ENCODE results near the gene ARHGEF18.
A peak's percentile ranks its signal among the peaks of the same experiment; 100 is the strongest.
"Not testable (repeated sequence)": the region's sequence is repeated elsewhere in the genome, so short reads cannot be mapped to it uniquely, and the experiment has no call there.

Gene ARHGEF18

DNA sequence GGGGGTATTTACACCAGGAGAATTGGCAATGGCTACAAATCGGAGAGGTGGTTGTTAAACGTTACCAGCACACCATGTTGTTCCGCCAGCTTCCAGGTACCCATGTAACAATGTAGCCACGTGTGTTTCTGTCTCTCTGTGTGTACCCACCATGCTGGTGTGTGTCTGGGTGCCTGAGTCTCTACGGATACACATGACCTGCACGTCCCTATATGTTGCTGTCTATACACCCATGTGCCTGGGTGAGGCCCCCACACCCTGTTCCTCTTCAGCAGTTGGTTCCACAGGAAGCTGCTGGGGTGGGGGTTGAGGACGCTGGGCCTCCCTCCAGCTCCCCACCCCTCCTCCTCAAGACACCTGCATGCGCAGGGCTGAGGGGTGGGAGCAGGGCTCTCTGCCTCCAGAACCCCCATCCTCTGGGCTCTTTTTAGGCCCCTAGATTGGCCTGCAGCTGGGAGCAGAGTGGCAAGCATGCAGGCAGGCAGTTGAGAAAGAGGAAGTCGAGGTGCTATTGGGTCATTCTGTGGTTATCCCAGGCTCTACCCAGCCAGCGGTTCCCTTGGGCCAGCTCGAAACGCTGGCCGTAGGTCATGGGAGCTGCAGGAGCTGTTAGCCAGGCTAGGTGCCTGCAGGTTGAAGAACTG lies at the start of gene ARHGEF18:
TSS of gene ARHGEF18 (plus strand) at position 351 of the 644 bp plus-strand sequence. CDS start 13,954 bp downstream, outside the sequence.
- no peak for DNase-seq (ENCODE audit: low spot score)

DNA sequence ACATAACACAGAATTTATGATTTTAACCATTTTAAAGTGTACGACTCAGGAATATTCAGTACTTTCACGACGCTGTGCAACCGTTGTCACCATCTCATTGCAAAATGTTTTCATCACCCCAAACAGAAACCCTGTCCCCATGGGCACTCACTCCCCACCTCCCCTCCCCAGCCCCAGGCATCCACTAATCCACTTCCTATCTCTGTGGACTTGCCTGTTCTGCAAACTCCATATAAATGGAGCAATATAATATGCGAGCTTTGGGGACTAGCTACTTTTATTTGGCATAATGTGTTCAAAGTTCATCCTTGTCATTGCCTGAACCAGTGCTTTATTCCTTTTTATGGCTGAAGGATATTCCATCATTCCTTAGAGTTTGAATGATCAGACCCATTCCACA lies 47.2 kb upstream of the ARHGEF18 start:
- DNase-seq (ENCODE audit: low spot score): no peak

DNA sequence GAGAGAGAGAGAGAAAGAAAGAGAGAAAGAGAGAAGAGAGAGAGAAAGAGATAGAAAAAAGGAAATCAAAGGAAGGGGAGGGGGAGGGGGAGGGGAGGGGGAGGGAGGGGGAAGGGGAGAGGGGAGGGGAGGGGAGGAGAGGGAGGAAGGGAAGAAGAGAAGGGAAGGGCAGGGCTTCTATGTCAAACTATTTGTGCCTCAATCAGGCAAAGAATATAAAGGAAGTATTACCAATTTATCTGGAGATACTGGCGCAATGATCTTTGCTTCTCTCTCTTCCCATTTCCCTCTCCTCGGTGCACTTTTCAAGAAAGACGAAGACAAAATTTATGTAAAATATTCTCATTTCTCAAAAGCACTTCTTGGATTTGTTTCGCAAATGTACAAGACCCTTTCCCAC lies 45.3 kb upstream of the ARHGEF18 start:
- DNase-seq (ENCODE audit: low spot score): no peak

DNA sequence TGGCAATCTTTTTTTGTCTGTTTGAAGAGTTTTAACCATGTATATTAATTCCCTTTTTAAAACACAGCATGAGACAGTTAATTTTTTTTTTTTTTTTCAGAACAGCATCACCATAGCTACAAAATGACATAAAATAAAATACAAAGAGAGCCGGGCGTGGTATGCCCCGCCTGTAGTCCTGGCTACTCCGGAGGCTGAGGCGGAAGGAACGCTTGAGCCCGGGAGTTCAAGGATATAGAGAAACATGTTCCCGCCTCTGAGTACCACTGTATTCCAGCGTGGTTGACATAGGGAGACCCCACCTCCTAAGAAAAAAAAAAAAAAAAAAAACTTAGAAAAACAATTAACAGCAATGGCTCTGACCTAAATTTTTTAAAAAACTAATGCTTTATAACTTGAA lies 44.5 kb upstream of the ARHGEF18 start:
- no peak for DNase-seq (ENCODE audit: low spot score)

DNA sequence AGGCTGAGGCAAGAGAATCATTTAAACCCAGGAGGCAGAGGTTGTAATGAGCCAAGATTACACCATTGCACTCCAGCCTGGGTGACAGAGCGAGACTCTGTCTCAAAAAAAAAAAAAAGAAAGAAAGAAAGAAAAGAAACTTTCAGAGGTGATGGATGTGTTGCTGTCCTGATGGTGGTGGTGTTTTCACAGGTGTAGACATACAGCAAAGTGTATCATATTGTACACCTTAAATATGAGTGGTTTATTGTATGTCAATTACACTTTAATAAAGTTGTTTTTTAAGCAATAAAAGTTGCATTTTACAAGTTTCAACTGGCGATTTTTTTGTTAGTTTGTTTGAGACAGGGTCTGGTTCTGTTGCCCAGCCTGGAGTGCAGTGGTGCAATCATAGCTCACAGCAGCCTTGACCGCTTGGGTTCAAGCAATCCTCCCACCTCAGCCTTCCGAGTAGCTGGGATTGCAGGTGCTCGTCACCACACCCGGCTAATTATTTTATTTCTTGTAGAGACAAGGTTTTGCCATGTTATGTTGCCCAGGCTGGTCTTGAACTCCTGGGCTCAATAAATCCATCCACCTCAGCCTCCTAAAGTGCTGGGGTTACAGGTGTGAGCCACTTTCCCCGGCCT lies 41.0 kb upstream of the ARHGEF18 start:
- no peak for DNase-seq (ENCODE audit: low spot score)

DNA sequence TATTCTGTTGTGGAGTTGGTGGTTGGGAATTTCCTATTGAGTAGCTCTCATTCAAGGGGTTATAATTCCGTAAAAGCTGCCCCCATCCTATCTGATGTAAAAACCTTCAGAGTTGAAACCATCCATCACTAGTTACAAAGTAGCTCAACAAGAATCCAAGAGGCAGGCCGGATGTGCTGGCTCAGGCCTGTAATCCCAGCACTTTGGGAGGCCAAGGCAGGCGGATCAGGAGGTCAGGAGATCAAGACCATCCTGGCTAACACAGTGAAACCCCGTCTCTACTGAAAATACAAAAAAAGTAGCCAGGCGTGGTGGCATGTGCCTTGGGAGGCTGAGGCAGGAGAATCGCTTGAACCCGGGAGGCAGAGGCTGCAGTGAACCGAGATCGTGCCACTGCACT lies 40.4 kb upstream of the ARHGEF18 start:
- not testable (repeated sequence) for DNase-seq (ENCODE audit: low spot score)

DNA sequence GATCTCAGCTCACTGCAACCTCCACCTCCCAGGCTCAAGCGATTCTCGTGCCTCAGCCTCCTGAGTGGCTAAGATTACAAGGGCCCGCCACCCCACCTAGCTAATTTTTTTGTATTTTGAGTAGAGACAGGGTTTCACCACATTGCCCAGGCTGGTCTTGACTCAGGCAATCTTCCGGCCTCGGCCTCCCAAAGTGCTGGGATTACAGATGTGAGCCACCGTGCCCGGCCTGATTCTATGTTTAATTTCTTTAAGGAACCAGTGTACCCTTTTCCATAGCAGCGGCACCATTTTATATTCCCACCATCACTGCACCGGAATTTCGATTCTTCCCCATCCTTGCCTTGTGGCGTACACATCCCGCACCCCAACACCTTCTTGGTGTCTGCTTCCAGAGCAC lies 36.8 kb upstream of the ARHGEF18 start:
- DNase-seq (ENCODE audit: low spot score): no peak

DNA sequence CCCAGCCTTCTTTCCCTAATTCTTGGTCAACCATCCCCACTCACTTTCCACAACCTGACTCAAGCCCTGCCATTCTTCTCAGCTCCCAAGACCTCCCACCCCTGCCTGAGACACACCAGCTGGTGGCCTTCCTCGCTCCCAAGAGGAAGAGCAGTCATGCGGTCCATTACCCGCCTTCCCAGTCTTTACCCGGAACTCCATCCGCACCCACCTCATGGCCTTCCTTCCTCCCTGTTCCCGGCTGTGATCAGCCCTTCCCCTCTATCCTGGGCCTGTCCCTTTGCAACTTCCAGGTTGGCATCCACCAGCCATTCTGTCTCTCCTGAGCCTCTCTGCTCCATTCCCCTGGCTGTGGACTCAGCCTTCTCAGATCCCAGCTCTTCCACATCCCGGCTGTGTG lies 35.9 kb upstream of the ARHGEF18 start:
- no peak for DNase-seq (ENCODE audit: low spot score)

DNA sequence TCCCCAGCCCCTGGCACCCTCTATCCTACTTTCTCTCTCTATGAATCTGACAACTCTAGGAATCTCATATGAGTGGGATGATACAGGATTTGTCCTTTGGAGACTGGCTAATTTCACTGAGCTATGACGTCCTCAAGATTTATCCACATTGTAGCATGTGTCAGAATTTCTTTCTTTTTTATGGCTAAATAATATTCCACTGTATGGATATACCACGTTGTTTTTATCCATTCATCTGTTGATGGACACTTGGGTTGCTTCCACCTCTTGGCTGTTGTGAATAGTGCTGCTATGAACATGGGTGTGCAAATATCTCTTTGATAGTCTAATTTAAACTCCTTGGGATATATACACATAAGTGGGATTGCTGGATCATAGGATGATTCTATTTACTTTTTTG lies 30.6 kb upstream of the ARHGEF18 start:
- no peak for DNase-seq (ENCODE audit: low spot score)

DNA sequence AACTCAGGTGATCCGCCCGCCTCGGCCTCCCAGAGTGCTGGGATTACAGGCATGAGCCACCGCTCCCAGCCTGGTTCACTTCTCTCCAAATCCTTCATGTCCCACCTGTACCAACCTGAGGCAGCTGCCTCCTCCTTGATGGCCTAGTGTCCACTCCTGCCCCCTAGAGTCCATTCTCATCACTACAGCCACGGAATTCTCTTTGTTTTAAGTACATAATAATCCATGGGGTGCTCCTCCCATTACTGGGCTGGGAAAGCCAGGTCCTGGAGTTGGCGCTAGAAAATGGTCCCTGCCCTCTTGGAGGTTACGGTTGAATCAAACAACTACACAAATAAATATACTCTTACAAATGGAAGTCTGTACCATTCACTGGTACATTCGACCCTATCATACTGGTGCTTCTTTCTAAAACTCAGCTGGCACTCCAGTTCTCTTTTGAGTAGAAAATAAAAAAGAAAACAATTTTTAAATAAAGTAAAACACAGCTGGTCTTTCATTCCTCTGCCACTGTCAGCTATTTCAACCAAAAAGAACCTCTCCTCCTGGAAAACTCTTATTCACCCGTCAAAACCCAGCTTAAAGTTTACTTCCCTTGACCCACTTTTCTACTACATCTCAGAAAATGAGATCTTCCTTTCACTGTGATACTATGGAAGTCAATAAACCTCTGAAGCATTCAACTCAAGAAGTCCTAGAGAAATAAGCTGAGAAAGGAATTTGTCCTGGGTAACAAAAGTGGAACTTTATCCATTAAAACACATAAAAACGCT lies 22.4 kb upstream of the ARHGEF18 start:
- no peak for DNase-seq (ENCODE audit: low spot score)

DNA sequence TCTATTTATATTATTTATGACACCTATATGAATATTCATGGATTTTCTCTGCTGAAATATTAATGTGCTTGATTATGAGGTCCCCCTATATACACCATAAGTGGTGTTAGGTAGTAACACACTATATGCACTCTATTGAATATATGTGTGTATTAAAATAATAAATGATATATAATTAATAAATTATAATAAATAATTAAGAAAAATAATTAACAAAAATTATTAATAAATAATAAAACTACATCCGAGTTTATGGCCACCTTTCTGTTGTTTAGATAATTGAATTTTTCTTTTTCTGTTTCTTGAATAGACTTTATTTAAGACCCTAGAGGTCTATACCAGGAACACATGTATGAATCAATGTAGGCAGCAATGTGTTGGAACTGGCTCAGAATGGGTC lies 20.9 kb upstream of the ARHGEF18 start:
- no peak for DNase-seq (ENCODE audit: low spot score)

DNA sequence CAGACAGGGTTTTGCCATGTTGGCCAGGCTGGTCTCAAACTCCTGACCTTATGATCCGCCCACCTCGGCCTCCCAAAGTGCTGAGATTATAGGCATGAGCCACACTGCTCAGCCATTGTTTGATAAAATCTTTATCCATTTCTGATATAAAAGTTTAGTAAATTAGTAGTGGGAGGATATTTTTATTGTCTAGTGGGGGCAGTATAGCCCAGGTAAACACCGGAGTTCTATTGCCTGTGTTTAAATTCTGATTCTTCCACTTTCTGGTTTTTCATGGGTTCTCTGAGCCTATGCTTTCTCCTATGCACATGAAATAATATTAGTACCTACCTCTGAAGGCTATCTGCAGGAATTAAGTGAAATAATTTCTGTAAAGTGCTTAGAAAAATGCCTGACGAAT lies 20.1 kb upstream of the ARHGEF18 start:
- DNase-seq (ENCODE audit: low spot score): no peak

DNA sequence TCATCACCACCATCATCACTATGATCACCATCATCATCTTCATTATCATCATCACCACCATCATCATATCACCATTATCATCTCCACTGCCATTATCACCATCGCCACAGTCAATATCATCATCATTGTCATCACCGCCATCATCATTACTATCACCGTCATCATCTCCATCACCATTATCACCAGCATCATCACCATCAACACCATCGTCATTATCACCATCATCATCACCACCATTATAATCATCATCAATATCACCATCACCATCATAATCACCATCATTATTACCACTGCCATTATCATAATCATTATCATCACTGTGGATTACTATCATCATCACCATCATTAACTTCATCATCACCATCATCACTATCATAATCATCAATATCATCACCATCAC lies 17.3 kb upstream of the ARHGEF18 start:
- no peak for DNase-seq (ENCODE audit: low spot score)

DNA sequence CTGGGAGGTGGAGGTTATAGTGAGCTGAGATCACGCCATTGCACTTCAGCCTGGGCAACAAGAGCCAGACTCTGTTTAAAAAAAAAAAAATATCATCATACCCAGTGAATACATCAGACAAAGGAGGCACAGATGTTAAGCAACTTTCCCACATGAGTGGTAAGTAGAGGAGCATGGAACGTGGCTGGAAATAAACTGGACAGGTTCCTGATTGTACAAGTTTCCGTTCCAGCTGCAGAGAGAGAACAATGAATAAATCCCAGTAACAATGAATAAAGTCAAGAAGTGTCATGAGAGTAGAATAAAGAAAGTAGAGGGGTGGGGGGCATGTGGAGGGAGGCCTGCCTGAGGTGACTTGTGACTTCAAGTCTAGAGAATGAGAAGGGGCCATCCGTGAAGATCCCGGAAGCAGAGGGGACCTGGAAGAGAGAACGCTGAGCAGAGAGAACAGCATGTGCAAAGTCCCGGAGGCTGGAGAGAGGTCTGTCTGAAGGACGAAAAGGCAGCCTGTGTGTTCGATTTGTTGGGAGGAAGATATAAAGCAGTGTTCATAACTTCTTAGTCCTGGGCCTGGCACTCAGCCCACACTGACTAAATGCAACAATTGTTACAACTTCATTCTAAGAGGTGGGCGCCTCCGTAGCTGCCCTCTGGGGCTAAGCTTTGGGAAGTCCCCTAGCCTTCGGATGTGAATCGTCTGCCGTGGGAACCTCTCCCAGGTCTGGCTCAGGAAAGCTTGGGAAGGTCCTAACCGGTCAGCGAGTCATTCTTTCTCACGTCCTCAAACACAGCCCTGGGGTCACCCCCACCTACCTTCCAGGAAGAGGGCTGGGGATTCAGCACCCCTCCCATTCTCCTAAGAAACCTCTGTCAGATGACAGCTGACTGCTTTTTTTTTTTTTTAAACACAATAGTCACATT lies 15.3 kb upstream of the ARHGEF18 start:
- DNase-seq (ENCODE audit: low spot score): no peak

DNA sequence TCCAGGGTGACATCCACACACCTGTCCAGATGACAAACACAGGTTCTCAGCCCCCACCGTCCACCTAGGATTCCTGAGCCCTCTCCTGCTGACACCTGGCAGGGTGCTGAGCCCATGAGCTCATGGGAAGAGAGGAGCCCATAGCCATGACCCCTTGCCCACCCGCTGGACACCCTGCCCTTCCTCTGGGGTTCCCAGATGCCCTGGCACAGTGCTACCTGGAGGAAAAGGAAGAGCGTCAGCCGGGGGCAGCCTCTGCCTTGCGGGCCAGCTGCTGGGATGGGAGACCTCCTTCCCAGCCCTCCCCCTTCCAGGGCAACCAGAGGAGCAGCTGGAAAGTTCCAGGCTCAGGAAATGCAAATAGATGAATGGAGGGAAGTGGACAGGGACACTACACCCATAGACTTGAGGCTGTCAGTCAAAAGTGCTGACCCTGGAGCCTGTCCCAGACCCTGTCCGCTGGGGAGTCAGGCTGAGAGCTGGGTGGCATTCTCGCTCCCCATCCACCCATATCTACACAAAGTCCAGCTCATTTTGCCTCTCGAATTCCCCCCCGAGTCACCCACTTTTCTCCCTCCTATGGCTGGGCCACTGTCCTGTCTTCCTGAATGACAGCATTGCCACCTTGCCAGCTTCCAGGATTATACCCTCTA lies 12.3 kb upstream of the ARHGEF18 start:
- DNase-seq (ENCODE audit: low spot score): no peak

DNA sequence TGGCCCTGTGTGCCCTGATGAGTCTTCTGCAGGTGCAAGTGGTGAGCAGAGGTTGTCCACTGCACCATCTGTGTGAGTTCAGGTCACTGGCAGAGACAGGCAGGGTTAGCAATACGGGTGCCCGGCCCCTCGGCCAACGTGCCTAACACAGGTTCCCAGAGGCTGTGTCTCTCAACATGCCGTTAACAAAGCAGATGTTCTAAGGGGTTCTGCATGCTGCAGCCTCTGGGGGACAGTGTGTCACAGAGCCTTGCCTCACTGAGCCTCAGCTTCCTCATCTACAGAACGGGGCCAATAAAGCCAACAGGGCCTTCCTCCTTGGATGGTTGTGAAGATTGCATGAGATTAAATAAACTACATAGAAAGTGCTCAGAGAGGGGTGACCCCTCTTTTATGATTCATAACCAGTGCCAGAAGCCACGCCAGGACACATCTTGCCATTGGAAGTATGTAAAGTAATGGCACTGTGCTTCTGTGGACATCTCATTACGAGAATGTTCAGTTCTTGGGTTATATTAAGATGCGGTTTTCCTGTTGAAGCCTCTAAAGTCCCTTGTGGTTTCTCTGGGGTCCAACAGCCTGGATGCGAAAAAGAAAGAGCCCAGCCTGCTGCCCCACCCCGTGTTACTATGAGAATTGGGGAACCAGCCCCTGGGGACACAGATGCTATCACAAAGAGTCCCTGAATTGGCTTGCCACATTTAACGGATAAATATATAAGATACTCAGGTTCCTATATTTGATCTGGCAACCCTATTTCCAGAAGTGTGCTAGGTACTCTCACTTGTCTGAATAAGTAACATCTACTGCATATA lies 11.2 kb upstream of the ARHGEF18 start:
- no peak for DNase-seq (ENCODE audit: low spot score)

DNA sequence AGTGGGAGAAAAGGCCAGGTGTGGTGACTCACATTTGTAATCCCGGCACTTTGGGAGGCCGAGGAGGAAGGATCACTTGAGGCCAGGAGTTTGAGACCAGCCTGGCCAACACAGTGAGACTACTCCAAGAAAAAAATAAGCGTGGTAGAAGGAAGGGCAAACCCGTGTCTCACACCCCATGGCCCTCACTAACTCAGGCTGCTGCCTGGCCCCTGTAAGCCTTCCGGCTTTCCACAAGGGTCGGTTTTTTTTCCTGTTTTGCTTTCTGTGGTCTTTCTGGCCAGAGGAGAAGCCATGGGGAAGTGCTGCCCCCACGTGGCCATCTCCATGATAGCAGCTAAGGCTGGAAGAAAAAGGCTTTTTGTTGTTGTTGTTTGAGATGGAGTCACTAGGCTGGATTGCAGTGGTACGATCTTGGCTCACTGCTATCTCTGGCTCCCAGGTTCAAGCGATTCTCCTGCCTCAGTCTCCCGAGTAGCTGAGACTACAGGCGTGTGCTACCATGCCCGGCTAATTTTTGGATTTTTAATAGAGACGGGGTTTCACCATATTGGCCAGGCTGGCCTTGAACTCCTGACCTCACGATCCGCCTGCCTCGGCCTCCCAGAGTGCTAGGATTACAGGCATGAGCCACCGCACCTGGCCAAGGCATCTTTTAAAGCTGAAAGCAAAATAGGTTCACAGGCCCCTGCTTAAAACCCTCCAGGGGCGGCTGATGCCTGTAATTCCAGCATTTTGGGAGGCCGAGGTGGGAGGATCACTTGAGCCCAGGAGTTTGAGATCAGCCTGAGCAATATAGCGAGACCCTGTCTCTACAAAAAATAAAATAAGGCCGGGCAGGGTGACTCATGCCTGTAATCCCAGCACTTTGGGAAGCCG lies 7.5 kb upstream of the ARHGEF18 start:
- DNase-seq (ENCODE audit: low spot score): peak; percentile 35

DNA sequence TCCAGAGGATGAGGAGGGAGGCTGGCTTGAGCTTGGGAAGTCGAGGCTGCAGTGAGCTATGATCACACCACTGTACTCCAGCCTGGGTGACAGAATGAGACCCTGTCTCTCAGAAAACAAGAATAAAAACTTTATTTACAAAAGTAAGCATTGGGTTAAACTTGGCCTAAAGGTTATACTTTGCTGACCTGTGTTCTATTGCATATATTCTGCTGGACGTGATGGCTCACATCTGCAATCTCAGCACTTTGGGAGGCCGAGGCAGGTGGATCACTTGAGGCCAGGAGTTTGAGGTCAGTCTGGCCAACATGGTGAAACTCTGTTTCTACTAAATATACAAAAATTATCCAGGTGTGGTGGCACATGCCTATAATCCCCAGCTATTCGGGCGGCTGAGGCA lies 6.6 kb upstream of the ARHGEF18 start:
- DNase-seq (ENCODE audit: low spot score): no peak

DNA sequence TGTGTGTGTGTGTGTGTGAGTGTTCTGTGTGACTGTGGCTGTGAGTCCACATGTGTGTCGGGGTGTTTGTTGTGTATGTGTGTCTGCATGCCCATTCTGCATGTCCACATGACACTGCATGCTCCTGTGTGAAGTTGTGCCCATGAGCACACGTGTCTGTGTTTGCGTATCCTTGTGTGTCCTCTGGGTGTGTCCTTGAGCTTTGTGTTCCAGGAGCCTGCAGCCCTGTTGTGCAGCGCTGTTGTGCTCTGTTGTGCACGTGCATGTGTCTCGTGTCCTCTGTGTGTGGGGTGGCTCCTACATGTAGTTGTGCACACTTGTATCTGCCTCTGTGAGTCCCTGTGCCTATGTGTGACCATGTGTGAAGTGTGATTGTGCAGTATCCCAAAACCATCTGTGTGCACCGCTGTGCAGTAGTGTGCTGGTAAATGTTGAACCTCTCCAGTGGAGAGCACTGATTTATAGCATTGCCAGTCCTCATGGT lies 2.2 kb upstream of the ARHGEF18 start:
- no peak for DNase-seq (ENCODE audit: low spot score)

DNA sequence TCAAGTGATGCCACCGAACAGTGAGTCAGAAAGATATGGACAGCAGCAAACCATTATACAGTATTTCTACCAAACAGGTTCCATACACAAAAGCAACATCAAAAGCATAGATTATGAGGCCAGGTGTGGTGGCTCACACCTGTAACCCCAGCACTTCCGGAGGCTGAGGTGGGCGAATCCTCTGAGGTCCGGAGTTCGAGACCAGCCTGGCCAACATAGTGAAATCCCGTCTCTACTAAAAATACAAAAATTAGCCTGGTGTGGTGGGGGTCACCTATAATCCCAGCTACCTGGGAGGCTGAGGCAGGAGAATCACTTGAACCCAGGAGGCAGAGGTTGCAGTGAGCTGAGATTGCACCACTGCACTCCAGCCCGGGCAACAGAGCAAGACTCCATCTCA lies 1.7 kb upstream of the ARHGEF18 start:
- DNase-seq (ENCODE audit: low spot score): not testable (repeated sequence)
